H1 (cell line): ENCODE results near the gene F13B. TPM values are rescaled to one million over a fixed set of nuclear protein-coding genes. Genes with fewer than 3 reads are reported as not detected.
A peak's percentile ranks its signal among the peaks of the same experiment; 100 is the strongest.

ENCODE experiments used
- CTCF ChIA-PET: fragments of 300-600 bp; sonication (Branson Sonifier 250); formaldehyde crosslinking; loops from one replicate; lab custom pipeline; 2021; ENCODE audit not compliant: partially characterized antibody; lab: Charles Lee
- POLR2A ChIA-PET: fragments of 300-600 bp; sonication (Branson Sonifier 250); formaldehyde crosslinking; loops from one replicate; lab custom pipeline; 2021; ENCODE audit warnings: inconsistent platforms; ENCODE audit not compliant: partially characterized antibody; lab: Charles Lee
- DNase-seq, 2 experiments: peaks; one replicate each; pipeline versions ENCODE4 v3.0.0 to v3.0.0-alpha.2; 2010 to 2022; ENCODE audit warnings: low spot score in 2 of 2, low read depth in 1 of 2, mixed read lengths in 1 of 2
- FAIRE-seq: peaks from 2 replicates; lab custom pipeline; 2011; peaks lifted over from hg19 to GRCh38; lab: Jason Lieb, UNC
- H2AFZ ChIP-seq: 2 replicates; pipeline ENCODE4 v1.8.1; 2012; ENCODE audit warnings: low read length, inconsistent platforms
- H2AK5ac ChIP-seq: 2 replicates; pipeline ENCODE4 v1.6.1; 2013; ENCODE audit warnings: low read depth, low read length
- H2BK120ac ChIP-seq: replicated peaks from 2 replicates; pipeline ENCODE3; 2013; ENCODE audit warnings: low read depth, low read length, inconsistent platforms
- H2BK12ac ChIP-seq: 2 replicates; pipeline ENCODE4 v1.6.1; 2013; ENCODE audit warnings: low read depth, low read length
- H2BK15ac ChIP-seq: 2 replicates; pipeline ENCODE4 v1.6.1; 2013; ENCODE audit warnings: low read length
- H2BK20ac ChIP-seq: 2 replicates; pipeline ENCODE4 v1.6.1; 2013; ENCODE audit warnings: low read length
- H2BK5ac ChIP-seq: 2 replicates; pipeline ENCODE4 v1.6.1; 2013; ENCODE audit warnings: low read depth, low read length
- H3K14ac ChIP-seq: 2 replicates; pipeline ENCODE4 v1.6.1; 2013; ENCODE audit warnings: inconsistent platforms; ENCODE audit not compliant: insufficient read length
- H3K18ac ChIP-seq: 2 replicates; pipeline ENCODE4 v1.6.1; 2013; ENCODE audit warnings: low read length; ENCODE audit errors: extremely low read depth
- H3K23ac ChIP-seq: 2 replicates; pipeline ENCODE4 v1.6.1; 2013; ENCODE audit warnings: inconsistent platforms; ENCODE audit not compliant: insufficient read length
- H3K23me2 ChIP-seq: 2 replicates; pipeline ENCODE4 v1.6.1; 2013; ENCODE audit warnings: low read depth, low read length
- H3K27ac ChIP-seq: 2 replicates; pipeline ENCODE4 v1.6.1; 2011; ENCODE audit warnings: low read depth, low read length, inconsistent platforms
- H3K27me3 ChIP-seq, 4 experiments: replicated peaks in 1 of 4; 1 replicate in 1 of 4; 2 replicates in 3 of 4; pipeline versions ENCODE4 v1.6.1 to v1.8.1; 2011 to 2013; ENCODE audit warnings: low read length in 3 of 4, mild to moderate bottlenecking in 3 of 4, inconsistent platforms in 2 of 4, mixed read lengths in 2 of 4, moderate library complexity in 1 of 4; ENCODE audit not compliant: control insufficient read depth in 3 of 4, insufficient read depth in 3 of 4; ENCODE audit errors: extremely low read depth in 1 of 4
- H3K36me3 ChIP-seq, 4 experiments: 2 replicates each; pipeline versions ENCODE4 v1.6.1 to v1.8.1; 2011 to 2013; ENCODE audit warnings: mild to moderate bottlenecking in 4 of 4, low read length in 3 of 4, moderate library complexity in 2 of 4, control low read depth in 1 of 4, inconsistent platforms in 1 of 4; ENCODE audit not compliant: insufficient read depth in 4 of 4, control insufficient read depth in 2 of 4
- H3K4ac ChIP-seq: replicated peaks from 2 replicates; pipeline ENCODE3; 2013; ENCODE audit warnings: low read length, low read depth, mixed read lengths, inconsistent platforms; ENCODE audit not compliant: insufficient read length
- H3K4me1 ChIP-seq, 4 experiments: replicated peaks in 1 of 4; 1 replicate in 1 of 4; 2 replicates in 3 of 4; pipeline versions ENCODE4 v1.6.1 to v1.8.1; 2011 to 2013; ENCODE audit warnings: low read length in 3 of 4, inconsistent platforms in 2 of 4, mixed read lengths in 1 of 4; ENCODE audit not compliant: insufficient read depth in 4 of 4, control insufficient read depth in 3 of 4
- H3K4me2 ChIP-seq, 2 experiments: 2 replicates each; pipeline versions ENCODE4 v1.6.1 to v1.8.1; 2011 to 2013; ENCODE audit warnings: low read depth in 2 of 2, low read length in 2 of 2, control low read depth in 1 of 2, inconsistent platforms in 1 of 2, mild to moderate bottlenecking in 1 of 2; ENCODE audit not compliant: insufficient read depth in 1 of 2
- H3K4me3 ChIP-seq, 4 experiments: fragments of 200-600, 300-600 bp in 1 of 4; sonication (generic), shearing (Covaris generic), sonication (Bioruptor Twin) in 1 of 4; 2 replicates each; pipeline versions ENCODE4 v1.5.1 to v1.8.1; 2011 to 2016; ENCODE audit warnings: low read length in 4 of 4, low read depth in 3 of 4, control low read depth in 2 of 4, inconsistent platforms in 2 of 4, mild to moderate bottlenecking in 2 of 4, mixed read lengths in 1 of 4, moderate library complexity in 1 of 4; ENCODE audit not compliant: insufficient read depth in 2 of 4; ENCODE audit errors: extremely low read depth in 1 of 4
- H3K56ac ChIP-seq: replicated peaks from 2 replicates; pipeline ENCODE3; 2013; ENCODE audit warnings: low read depth, mild to moderate bottlenecking, mixed read lengths, low read length, inconsistent platforms; ENCODE audit not compliant: insufficient read length
- H3K79me1 ChIP-seq: 2 replicates; pipeline ENCODE4 v1.6.1; 2013; ENCODE audit warnings: low read depth, low read length, control low read depth
- H3K79me2 ChIP-seq, 2 experiments: 2 replicates each; pipeline versions ENCODE4 v1.6.1 to v1.8.1; 2012 to 2013; ENCODE audit warnings: low read length in 2 of 2, mild to moderate bottlenecking in 2 of 2, inconsistent platforms in 1 of 2; ENCODE audit not compliant: insufficient read depth in 2 of 2, control insufficient read depth in 1 of 2
- H3K9ac ChIP-seq, 4 experiments: replicated peaks in 1 of 4; 1 replicate in 1 of 4; 2 replicates in 3 of 4; pipeline versions ENCODE4 v1.6.1 to v1.8.1; 2011 to 2013; ENCODE audit warnings: low read depth in 3 of 4, low read length in 3 of 4, control low read depth in 2 of 4, mild to moderate bottlenecking in 2 of 4, moderate library complexity in 2 of 4, inconsistent platforms in 1 of 4; ENCODE audit errors: extremely low read depth in 1 of 4
- H3K9me3 ChIP-seq, 2 experiments: 2 replicates each; pipeline versions ENCODE4 v1.6.1 to v1.8.1; 2012 to 2013; ENCODE audit warnings: mild to moderate bottlenecking in 2 of 2, moderate library complexity in 2 of 2, control low read depth in 1 of 2, inconsistent platforms in 1 of 2, low read depth in 1 of 2, low read length in 1 of 2, mixed read lengths in 1 of 2; ENCODE audit not compliant: insufficient read depth in 2 of 2
- H4K20me1 ChIP-seq, 2 experiments: replicated peaks in 1 of 2; 2 replicates each; pipeline versions ENCODE3 to v1.8.1; 2011 to 2013; ENCODE audit warnings: inconsistent platforms in 2 of 2, low read length in 2 of 2, mild to moderate bottlenecking in 1 of 2; ENCODE audit not compliant: insufficient read depth in 2 of 2, control insufficient read depth in 1 of 2
- H4K5ac ChIP-seq: 2 replicates; pipeline ENCODE4 v1.6.1; 2013; ENCODE audit warnings: low read length, low read depth, mixed read lengths, inconsistent platforms; ENCODE audit not compliant: insufficient read length
- H4K8ac ChIP-seq: 2 replicates; pipeline ENCODE4 v1.8.0; 2013; ENCODE audit warnings: mild to moderate bottlenecking, moderate library complexity, low read length, inconsistent platforms; ENCODE audit not compliant: insufficient read depth; ENCODE audit errors: extremely low read depth
- H4K91ac ChIP-seq: replicated peaks from 2 replicates; pipeline ENCODE3; 2013; ENCODE audit warnings: low read length, mixed read lengths, inconsistent platforms; ENCODE audit not compliant: insufficient read length
- CTCF ChIP-seq, 3 experiments: IDR thresholded peaks; 1 replicate in 2 of 3; 2 replicates in 1 of 3; pipeline versions ENCODE4 v1.5.1 to v1.6.1; 2011; ENCODE audit warnings: low read length in 3 of 3, mild to moderate bottlenecking in 3 of 3, inconsistent platforms in 2 of 3, low read depth in 1 of 3, moderate library complexity in 1 of 3; ENCODE audit not compliant: insufficient read depth in 1 of 3; ENCODE audit errors: control extremely low read depth in 1 of 3
- E2F6 ChIP-seq: IDR thresholded peaks from 2 replicates; pipeline ENCODE4 v1.6.1; 2012; ENCODE audit warnings: inconsistent platforms
- KDM5A ChIP-seq: fragments of 200-600 bp; IDR thresholded peaks from 2 replicates; pipeline ENCODE4 v1.7.1; 2012; ENCODE audit warnings: mild to moderate bottlenecking, low read length, inconsistent platforms, mixed read lengths
- MAFK ChIP-seq: IDR thresholded peaks from 2 replicates; pipeline ENCODE4 v1.6.1; 2012; ENCODE audit warnings: low read depth, mild to moderate bottlenecking, improper control_type of control experiment, low read length
- NRF1 ChIP-seq: IDR thresholded peaks from 2 replicates; pipeline ENCODE4 v1.6.1; 2011; ENCODE audit warnings: mild to moderate bottlenecking, low read depth, low read length, improper control_type of control experiment
- POLR2AphosphoS5 ChIP-seq: IDR thresholded peaks from 2 replicates; pipeline ENCODE4 v1.6.1; 2011; ENCODE audit warnings: low read depth, low read length
- SUZ12 ChIP-seq: fragments of 200-600 bp; sonication (generic); IDR thresholded peaks from 2 replicates; pipeline ENCODE4 v1.6.1; 2012; ENCODE audit warnings: mild to moderate bottlenecking, inconsistent platforms, low read length, moderate library complexity, mixed read lengths
- WGBS, 2 experiments: shearing (Covaris generic) in 1 of 2; methylation state at CpG; one replicate each; pipeline versions ENCODE4 v1.1.6 to v1.1.7; 2013 to 2015; ENCODE audit warnings: low lambda C conversion rate in 2 of 2, mixed read lengths in 2 of 2, inconsistent platforms in 1 of 2, low coverage in 1 of 2, missing lambda C conversion rate in 1 of 2; ENCODE audit not compliant: insufficient replicate concordance in 2 of 2, insufficient coverage in 1 of 2, insufficient read length in 1 of 2; ENCODE audit errors: extremely low coverage in 1 of 2, missing lambda C conversion rate in 1 of 2; 5-methylcytosine and 5-hydroxymethylcytosine counted together
- polyA plus RNA-seq, 7 experiments: library from polyadenylated mRNA; depleted of rRNA in 3 of 7; stranded (reverse) in 5 of 7; unstranded in 2 of 7; fragments of >200 nt in 5 of 7; fragments of 200-250 nt in 2 of 7; gene quantifications; 1 replicate in 5 of 7; 2 replicates in 1 of 7; 4 replicates in 1 of 7; pipeline versions ENCODE4 v1.2.1 to v1.2.3, GENCODE V29; 2011 to 2013; ENCODE audit warnings: missing spikeins in 2 of 7, mixed read lengths in 2 of 7
- total RNA-seq: library from RNA; stranded (reverse); fragmentation: NEBNext Ultra II Directional; extraction: Animal tissue kit (Norgen Biotek cat#: 25700); gene quantifications from 2 replicates; pipeline ENCODE4 v1.2.1, GENCODE V29; 2021

F13B gene
- total and polyA plus RNA-seq, 2 of the 8 experiments (the other 6 are each of a cell fraction or from before 2014, with no cell fraction given): not detected

GRCh38 chr1:197024460-197024859, 42.6 kb downstream of the F13B start:
- H3K27ac ChIP-seq: no peak overlapping the region
- no peak overlapping the region for H3K4ac ChIP-seq
- H2BK12ac ChIP-seq: no peak overlapping the region
- no peak overlapping the region for H3K4me3 ChIP-seq
- no peaks in the 10 kb centered on the region for H3K23me2 ChIP-seq
- no peak overlapping the region for H2AK5ac ChIP-seq
- no peak overlapping the region for H2BK5ac ChIP-seq
- H3K79me1 ChIP-seq: no peaks in the 10 kb centered on the region
- TF ChIP-seq SUZ12 (no peak), KDM5A (no peak), POLR2AphosphoS5 (no peak), MAFK (peak; percentile 25; the same call in 1 of the 2 replicates), CTCF (IDR thresholded peaks at IDR 0.05; ENCODE audit: control extremely low read depth in 1 of 3, insufficient read depth in 1 of 3, low read depth in 1 of 3, low read length in 3 of 3) (no peak), E2F6 (no peak), NRF1 (no peak)
- TF ChIP-seq, all 59 proteins: peak for 1
- DNase-seq (no peak), FAIRE-seq (no peak)
- Histone ChIP-seq H3K4me1 (no peaks in the 10 kb centered on the region), H2AFZ (no peak overlapping the region), H3K9ac (no peak overlapping the region), H4K91ac (no peak overlapping the region), H3K36me3 (no peaks in the 10 kb centered on the region), H3K4me2 (no peak overlapping the region), H3K27me3 (no peaks in the 10 kb centered on the region), H3K56ac (no peak overlapping the region), H2BK120ac (no peak overlapping the region), H3K18ac (no peak overlapping the region), H4K5ac (no peak overlapping the region), H4K20me1 (no peaks in the 10 kb centered on the region), H4K8ac (no peak overlapping the region), H3K9me3 (no peaks in the 10 kb centered on the region), H2BK15ac (no peak overlapping the region), H3K14ac (no peak overlapping the region), H3K79me2 (no peaks in the 10 kb centered on the region), H3K23ac (no peak overlapping the region), H2BK20ac (no peak overlapping the region)
- WGBS, 2 experiments: 67% methylated on average over 1 of the region's 1 CpG; no CpG with 5 or more reads in 1 of the 2 experiments
- CTCF ChIA-PET: no interaction called here
- POLR2A ChIA-PET: no interaction called here
